AG09309 (cell line): ENCODE results near the gene PLSCR3.

Experiments
- DNase-seq: peaks from one replicate; pipeline ENCODE4 v3.0.0-alpha.2; 2010; ENCODE audit warnings: low read depth
- H3K4me3 ChIP-seq: 2 replicates; pipeline ENCODE4 v1.5.1; 2011; ENCODE audit warnings: mild to moderate bottlenecking, low read depth, low read length, moderate library complexity; ENCODE audit not compliant: control insufficient read depth
- TF ChIP-seq, protein P1 (sequence below): IDR thresholded peaks from 2 replicates; pipeline ENCODE4 v1.5.1; 2011; ENCODE audit warnings: mild to moderate bottlenecking, low read depth, low read length, inconsistent platforms; ENCODE audit not compliant: insufficient read depth, control insufficient read depth; ENCODE audit errors: missing control alignments

PLSCR3 gene

DNA sequence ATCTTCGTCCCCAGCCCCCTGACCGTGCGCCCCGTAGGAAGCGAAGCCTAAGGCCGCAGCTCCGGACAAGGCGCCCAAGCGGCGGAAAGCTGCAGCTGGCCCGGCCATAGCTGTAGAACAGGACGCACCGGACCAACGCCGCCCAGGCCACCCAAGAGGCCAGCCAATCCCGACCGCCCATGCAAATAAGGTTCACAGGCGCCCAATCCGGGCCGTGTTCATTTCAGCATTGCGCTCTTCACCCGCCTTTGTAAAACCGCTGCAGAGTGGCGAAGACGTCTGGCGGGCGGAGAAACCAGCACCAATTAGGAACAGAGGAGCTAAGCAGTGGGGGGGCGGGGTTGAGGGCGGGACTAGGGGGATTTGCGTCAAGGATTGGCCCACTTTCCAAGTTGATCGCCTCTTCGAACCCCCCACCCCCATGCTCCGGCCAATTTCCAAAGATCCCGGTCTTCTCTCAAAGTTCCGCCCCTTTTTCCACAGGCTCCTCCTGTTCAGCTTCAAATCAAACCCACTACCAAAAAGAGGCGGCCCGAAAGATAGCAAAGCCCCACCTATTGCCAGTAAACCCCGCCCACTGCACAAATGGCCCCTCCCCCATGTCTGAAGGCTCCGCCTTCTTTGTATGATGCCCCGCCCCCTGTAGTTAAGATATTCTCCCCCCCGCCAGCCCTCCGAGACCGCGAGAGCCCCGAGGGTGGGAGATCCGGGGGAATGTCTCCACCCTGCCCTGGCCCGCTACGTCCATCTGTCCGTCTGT is 9.8 kb upstream of the PLSCR3 start, which contains the start of gene TMEM256:
Gene TMEM256 (minus strand): TSS at position 121 of the 760 bp plus-strand sequence. CDS start 13 bp downstream, at position 108.
- H3K4me3 ChIP-seq: peak within 1 kb of the TSS; percentile 91
- peak; percentile 98 for DNase-seq
- TF ChIP-seq, protein P1, sequence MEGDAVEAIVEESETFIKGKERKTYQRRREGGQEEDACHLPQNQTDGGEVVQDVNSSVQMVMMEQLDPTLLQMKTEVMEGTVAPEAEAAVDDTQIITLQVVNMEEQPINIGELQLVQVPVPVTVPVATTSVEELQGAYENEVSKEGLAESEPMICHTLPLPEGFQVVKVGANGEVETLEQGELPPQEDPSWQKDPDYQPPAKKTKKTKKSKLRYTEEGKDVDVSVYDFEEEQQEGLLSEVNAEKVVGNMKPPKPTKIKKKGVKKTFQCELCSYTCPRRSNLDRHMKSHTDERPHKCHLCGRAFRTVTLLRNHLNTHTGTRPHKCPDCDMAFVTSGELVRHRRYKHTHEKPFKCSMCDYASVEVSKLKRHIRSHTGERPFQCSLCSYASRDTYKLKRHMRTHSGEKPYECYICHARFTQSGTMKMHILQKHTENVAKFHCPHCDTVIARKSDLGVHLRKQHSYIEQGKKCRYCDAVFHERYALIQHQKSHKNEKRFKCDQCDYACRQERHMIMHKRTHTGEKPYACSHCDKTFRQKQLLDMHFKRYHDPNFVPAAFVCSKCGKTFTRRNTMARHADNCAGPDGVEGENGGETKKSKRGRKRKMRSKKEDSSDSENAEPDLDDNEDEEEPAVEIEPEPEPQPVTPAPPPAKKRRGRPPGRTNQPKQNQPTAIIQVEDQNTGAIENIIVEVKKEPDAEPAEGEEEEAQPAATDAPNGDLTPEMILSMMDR: no peak

DNA sequence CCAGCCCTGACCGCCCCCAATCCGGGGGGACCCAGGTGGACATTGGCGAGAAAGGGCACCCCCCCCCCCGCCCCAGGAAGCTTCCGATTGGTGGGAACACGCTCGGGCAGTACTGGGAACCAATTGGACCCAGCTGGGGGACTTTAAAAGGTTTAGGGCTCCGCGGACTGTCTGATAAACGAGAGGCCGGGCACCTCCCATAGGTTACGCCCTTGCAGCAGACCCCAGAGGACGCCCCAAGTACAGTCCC is 9.3 kb upstream of the PLSCR3 start:
- peak; percentile 8 for DNase-seq
- H3K4me3 ChIP-seq: peak overlapping the region; percentile 73
- TF ChIP-seq, protein P1: no peak

DNA sequence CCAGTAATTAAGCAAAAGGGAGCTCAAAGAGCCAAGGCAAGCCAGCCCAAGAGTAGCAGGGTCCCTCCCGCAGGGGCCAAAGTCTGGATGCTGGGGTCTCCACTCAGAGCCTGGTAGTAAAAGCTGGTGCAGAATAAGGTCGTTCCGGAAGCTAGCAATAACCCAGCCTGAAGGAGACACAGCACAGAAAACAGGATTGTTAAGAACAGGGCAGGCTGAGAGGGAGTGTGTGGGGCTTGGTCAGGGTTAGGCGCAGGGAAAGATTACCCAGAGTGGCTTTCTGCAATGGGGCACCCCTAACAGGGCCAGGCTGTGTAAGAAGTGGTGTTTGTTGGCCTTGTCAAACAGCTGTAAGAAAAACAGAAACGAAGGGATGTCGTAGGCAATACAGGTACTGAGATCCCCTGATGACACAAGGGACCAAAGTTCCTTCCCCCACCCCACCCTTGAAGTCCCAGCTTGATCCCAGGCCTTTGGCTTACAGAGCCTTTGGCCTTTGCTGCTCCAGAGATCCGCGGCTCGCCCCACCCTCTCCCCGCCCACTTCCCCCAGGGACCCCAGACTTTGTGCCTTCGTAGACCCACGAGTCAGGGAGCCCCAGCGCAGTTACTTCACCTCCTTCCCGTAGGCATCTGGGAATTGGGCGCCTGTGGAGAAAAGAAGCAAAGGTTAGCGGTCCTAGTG is 8.9 kb upstream of the PLSCR3 start:
- TF ChIP-seq, protein P1: no peak
- DNase-seq: no peak
- H3K4me3 ChIP-seq: peak overlapping the region; percentile 73

DNA sequence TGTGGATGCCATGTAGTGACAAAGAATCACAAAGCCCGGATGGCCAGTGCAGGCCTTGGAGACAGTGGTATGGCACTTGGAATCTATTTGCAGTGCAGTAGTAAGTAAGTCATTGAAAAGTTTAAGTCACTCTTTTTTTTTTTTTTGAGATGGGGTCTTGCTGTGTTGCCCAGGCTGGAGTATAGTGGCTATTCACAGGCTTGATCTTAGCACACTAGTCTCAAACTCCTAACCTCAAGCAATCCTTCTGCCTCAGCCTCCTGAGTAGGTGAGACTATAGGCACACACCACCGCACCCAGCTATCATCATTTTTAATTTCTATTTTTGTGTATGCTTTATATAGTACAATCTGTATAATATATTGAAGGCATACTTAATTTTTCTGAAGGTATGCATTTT is 4.3 kb upstream of the PLSCR3 start:
- H3K4me3 ChIP-seq: no peak overlapping the region
- no peak for DNase-seq
- TF ChIP-seq, protein P1: no peak

- TF ChIP-seq, protein P1: no peak
- no peak overlapping the region for H3K4me3 ChIP-seq
- DNase-seq: no peak
These were observed 1.8 kb upstream of the PLSCR3 start for GRCh38 chr17:7396147-7396546.

DNA sequence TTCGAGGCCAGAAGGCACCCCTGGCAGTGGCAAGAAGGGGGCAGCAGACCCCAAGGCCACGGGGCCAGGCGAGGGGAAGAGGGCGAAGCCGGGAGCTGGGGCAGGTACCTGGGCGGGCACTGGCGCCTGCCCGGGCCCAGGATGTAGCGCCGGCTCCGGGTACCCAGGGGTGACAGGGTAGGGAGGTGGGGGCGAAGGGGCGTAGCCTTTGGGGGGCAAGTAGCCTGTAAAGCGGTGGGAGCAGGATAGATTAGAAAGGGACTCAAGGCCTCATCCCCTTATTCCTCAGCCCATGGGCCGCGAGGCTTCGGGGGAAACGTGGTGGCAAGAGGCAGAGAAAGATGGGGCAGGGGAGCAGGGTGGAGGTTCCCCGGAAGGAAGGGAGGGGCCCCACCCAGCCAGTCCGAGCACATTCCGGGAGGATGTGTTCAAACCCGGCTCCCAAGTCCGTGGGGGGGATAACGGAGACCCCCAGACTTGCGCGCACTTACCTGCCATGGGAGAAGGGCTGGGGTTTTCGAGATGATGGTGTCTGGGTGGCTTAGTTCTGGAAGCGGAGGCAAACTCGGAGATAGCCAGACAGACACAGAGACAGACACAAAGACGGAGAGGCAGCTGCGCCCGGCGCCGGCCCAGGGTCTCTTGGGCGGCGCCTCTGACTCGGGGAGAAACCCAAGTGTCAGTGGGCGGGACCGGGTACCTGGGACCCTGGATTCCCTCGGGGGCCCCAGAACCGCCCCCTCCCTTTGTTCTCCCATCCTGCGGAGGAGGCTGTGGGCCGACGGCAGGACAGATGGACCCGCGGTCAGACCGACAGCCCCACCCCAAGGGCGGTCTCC is 493 bp downstream of the PLSCR3 start:
- DNase-seq: no peak
- TF ChIP-seq, protein P1: peak; percentile 31
- H3K4me3 ChIP-seq: peak overlapping the region; percentile 78
